ENCODE measurements around the gene CACNA1G.

CACNA1G gene

DNA sequence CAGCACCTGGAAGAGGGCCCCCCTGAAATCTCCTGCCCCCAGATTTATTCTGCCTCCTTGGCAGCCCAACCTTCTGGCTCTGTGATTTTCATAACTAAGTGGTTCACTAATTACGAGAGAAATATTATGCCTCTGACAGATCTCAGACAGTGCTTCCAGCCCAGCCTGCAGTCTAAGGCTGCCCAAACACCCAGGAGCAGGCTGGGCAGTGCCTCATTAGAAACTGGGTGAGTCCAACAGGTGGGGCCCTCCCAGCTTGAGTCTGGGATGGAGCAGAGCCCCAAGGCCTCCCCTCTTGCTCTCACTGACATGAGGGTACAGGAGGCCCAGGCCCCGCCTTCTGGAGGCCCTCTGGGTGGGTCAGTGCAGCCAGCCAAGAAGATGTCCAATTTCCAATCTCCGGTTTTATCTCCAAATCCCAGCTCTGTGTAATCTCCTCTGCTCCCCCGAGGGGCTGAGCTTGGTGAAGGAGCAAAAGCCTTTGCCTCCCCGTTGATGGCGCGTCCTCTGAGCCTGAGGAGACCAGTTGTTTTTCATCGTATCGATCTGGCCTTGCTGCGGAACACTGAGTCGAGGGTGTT, 54.0 kb downstream of the CACNA1G start:
- no peak for DNase-seq (ENCODE audit: low spot score)

DNA sequence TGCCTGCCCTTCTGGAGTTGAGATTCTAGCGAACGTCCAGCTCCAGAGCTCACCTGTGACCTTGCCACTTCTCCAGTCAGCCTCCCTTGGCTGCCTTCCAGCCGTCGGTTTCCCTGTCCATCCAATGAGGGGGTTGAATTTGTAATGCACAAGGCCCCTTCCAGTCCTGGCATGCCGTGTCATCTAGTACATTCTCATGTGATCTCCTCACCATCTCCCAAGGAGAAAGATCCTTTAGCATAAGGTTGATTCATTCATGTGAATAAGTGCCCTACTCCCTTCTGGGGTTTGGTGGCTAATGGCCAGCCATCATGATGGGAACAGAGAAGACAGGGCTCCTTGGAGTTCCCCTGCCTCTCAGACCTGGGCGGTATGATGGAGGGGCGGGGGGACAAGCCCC, 55.3 kb downstream of the CACNA1G start:
- no peak for DNase-seq (ENCODE audit: low spot score)

DNA sequence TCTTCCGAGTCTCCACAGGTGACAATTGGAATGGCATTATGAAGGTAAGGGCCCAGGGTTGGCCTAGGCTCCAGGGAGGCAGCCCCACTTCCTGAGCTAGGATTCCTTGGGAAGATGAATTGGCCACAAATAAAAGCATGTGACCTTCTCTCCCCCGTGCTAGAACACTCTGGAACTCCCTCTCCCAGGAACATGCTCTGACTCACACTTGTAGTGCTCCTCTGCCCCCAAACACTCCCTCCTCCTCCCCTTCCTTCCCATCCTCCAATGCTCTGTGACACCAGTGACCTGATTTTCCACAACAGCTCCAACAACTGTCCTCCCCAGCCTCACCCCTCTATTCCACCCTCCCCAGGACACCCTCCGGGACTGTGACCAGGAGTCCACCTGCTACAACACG, 57.8 kb downstream of the CACNA1G start:
- no peak for DNase-seq (ENCODE audit: low spot score)

DNA sequence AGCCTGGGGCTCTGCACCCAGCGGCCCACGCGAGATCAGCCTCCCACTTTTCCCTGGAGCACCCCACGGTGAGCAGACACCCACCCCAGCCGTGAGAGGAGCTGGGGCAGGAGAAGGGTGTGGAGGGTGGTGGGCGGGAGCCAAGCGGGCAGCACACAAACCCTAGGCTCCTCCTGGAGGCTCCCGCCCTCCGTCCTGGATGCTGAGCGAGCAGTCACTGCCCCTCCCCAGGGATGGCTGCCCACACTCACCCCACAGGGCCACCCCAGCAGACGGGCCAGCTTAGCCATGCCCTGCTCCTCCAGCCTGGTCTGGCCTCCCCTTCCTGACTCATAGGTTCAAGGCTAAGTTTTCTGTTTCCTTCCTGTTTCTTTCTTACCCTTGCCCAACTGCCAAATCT, 58.4 kb downstream of the CACNA1G start:
- DNase-seq (ENCODE audit: low spot score) = no peak

DNA sequence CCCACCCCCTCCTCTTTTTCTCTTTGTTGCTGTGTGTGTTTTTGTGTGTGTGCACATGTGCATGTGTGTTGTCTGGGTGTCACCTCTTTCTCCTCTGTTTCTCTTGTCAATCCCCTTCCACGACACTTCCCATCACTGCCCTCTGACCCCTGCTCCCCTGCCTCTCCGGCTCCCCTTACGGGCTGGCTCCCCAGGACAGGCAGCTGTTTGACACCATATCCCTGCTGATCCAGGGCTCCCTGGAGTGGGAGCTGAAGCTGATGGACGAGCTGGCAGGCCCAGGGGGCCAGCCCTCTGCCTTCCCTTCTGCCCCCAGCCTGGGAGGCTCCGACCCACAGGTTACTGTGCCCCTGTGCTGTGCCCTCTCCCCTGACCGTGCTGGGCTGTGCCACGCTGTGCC, 59.0 kb downstream of the CACNA1G start:
- DNase-seq (ENCODE audit: low spot score) = no peak

DNA sequence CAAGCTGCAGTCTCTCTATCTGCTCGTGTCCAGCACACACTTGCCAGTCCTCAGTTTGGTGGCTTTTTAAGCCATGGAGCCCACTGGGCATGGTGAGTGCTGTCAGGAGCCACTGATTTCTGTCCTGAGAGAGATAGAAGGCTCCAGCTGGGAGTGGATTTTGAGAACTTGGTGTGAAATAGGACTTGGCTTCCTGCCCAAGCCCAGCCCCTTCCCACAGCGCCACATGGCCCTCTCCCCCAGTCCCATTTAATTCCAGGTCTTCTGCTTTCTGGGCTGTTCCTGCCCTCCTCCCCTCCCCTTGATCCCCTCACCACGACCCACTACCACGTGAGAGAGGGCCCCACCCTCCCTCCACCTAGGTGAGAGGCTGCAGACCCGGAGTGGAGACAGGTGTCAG, 59.7 kb downstream of the CACNA1G start:
- no peak for DNase-seq (ENCODE audit: low spot score)

DNA sequence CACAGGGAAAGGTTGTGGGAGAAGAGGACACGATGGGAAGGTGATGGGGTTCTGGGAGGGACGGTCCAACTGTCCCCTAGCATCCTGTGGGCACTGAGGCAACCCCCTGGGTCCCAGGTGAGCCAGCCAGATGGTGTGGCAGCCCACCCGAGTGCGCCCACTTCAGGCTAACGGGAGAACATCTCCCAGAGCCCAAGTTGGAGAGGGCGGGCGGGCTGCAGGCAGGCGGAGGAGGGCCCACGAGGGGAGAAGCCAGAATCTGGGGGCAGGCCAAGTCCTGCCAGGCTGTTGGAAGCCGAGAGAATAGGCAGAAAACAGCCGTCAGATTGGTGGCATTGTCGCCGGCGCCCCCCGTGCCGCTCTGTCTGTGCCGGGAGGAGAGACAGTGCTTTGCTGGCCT, 60.3 kb downstream of the CACNA1G start:
- no peak for DNase-seq (ENCODE audit: low spot score)

DNA sequence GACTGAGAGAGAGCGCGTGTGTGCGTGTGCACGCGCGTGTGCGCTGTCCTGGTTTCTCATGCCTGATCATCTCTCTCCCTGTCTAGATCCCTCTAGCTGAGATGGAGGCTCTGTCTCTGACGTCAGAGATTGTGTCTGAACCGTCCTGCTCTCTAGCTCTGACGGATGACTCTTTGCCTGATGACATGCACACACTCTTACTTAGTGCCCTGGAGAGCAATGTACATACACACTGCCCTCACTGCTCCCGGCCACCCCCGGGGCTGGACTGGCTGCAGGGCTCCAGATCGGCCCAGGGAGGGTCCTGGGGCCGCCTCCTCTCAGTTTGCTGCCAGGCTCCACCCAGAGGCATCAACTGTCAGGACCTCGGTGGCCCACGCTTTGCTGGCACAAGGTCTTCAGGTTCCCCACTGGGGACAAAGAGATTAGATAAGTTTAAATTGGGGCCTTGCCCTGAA, 61.1 kb downstream of the CACNA1G start:
- DNase-seq (ENCODE audit: low spot score) = no peak

DNA sequence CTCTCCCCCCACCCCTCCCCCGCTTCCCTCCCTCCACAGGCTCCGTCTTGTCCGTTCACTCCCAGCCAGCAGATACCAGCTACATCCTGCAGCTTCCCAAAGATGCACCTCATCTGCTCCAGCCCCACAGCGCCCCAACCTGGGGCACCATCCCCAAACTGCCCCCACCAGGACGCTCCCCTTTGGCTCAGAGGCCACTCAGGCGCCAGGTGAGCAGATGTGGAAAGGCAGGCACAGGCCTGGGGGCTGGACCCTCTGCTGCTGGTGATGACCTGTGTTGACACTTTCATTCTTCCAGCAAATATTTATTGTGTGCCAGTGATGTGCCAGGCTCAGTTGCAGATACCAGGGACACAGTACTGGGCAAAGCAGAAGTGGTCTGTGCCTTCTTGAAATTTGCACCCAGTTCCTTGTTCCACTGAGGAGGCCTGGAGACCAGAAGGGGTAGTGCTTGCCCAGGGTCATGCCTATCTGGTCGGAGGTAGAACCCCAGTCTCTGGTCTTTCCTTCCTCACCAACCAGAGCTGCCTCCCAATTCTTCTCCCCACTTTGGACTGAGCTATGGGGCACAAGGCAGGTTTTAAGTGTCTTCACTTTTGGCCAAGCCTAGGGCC, 63.9 kb downstream of the CACNA1G start:
- DNase-seq (ENCODE audit: low spot score) = no peak

DNA sequence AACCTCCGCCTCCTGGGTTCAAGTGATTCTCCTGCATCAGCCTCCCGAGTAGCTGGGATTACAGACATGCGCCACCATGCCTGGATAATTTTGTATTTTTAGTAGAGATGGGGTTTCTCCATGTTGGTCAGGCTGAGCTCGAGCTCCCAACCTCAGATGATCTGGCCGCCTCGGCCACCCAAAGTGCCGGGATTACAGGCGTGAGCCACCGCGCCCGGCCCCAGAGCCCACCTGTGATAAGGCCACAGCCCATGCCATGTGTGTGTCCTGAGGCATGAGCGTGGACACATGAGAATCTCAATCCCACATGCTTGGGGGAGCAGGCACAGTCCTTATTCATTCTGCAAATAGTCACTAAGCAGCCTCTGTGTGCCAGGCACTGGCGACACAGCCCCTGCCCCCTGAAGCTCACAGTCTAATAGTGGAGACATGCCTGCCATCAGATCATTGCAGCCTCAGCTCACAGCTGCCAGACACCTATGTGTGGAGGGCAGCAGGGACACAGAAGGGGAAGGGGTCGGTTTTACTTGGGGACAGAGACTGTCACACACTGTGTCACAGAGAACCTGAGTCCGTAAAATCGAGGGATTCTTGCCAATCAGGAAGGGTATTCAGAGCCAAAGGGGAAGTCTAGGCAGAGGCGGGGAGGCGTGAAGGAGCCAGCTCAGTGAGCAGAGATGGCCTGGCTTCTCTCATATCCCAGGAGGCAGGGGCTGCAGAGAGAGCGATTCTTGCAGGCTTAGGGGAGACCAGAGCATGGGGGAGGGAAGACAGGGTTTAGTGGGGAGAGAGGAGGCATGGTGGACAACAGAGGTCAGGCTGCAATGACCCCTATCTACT, 64.7 kb downstream of the CACNA1G start:
- DNase-seq (ENCODE audit: low spot score) = no peak

DNA sequence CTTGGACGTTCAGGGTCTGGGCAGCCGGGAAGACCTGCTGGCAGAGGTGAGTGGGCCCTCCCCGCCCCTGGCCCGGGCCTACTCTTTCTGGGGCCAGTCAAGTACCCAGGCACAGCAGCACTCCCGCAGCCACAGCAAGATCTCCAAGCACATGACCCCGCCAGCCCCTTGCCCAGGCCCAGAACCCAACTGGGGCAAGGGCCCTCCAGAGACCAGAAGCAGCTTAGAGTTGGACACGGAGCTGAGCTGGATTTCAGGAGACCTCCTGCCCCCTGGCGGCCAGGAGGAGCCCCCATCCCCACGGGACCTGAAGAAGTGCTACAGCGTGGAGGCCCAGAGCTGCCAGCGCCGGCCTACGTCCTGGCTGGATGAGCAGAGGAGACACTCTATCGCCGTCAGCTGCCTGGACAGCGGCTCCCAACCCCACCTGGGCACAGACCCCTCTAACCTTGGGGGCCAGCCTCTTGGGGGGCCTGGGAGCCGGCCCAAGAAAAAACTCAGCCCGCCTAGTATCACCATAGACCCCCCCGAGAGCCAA, 65.6 kb downstream of the CACNA1G start:
- DNase-seq (ENCODE audit: low spot score) = peak; percentile 51

DNA sequence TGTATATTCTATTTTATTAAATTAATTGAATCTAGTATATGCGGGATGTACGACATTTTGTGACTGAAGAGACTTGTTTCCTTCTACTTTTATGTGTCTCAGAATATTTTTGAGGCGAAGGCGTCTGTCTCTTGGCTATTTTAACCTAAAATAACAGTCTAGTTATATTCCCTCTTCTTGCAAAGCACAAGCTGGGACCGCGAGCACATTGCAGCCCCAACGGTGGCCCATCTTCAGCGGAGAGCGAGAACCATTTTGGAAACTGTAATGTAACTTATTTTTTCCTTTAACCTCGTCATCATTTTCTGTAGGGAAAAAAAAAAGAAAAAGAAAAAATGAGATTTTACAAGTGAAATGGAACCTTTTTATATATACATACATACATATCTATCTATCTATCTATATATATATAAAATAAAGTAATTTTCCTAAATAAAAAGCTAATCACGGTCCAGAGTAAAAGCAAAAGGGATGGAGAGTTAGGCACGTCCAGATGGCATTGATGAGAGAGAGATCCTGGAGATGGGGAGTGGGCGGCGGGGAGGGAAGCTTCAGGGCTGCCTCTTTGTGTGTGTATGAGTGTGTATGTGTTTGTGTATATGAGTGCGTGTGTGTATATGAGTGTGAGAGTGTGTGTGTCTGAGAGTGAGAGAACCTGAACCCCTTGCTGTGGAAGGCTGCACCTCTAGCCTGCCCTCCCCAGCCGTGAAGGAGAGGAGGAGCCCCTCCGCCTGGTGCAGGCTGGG, 66.7 kb downstream of the CACNA1G start:
- DNase-seq (ENCODE audit: low spot score) = no peak

DNA sequence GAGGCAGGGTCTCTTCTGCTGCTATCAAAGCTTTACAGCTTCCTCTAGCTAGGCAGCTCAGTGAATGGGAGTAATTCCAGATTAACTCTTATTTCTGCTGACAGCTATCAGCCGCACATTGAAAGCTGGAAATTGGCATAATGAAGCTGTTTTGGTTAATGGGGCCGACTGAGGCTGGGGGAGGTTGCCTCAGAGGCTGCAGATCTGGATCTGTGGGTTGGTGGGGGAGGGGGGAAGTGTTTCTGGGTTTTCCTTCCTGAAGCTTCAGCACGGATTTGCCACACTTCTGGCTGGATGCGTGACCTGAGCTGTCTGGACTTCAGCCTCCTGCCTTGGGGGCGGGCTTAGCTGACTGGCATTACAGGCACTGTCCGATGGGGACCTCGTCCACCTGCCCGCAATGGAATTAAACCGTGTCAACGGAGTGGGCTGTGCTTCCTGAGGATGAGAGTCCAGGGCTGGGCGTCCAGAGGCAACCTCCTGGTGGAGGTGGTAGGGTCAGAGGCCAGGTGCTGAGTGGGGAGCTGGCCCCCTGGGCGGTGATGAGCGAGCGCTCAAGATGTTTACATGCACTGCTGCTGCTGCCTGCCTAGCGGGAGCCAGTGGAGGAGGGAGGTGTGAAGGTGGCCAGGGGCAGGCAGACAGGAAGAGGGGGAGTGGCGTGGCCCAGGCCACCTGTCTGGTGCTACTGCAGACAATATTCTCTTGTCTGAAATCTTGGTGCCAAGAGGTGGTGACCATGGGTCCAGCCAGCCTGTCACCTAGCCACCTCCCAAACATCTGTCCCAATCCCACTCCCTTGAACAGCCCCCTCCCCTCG, 67.5 kb downstream of the CACNA1G start:
- no peak for DNase-seq (ENCODE audit: low spot score)

DNA sequence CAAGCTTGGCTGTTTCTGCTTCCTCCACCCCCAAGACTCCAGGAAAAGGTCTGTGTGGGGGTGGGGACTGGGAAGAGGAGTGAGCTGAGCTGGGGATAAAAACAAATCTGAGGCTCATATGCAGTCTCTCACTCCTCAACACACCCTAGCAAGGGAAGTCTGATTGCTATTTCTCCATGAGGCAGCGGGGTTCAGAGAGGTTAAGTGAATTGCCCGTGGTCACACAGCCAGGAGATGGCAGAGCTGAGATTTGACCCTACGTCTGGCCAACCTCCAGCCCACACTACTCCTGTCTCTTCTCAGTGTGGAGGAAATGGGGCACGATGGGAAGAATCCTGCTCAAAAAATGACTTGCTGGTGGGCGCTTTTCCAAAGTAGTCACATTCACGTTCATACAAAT, 69.4 kb downstream of the CACNA1G start:
- DNase-seq (ENCODE audit: low spot score) = no peak

DNA sequence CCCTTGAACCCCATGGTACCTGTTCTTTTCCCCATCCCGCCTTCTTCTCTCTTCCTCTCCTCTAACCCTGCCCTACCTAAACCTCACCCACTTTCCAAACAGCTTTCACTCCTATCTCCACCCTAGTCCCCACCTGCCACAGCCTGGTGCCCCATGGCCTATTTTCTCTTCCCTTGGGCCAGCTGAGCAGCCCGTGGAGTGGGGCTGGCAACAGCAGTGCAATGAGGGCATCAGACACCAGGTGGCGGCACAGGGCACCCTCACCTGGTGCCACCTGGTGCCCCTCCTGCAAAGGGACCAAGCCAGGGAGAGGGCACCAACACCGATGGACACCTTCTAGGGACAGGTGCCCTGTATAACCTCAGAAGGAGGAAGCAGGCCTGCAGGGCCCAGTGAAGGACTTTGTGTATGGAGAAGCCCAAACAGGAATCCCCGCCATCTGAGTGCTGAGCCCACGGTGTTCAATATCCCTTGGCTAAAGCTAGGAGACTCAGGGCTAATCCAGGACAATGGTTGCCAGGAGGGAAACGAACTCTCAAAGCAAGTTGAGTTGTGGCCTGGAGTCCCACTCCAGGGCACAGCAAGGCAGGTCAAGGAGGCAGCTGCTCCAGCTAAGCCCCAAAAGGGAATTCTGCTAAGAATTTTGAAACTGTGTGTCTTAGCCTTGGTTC, 70.1 kb downstream of the CACNA1G start:
- peak; percentile 53 for DNase-seq (ENCODE audit: low spot score)

DNA sequence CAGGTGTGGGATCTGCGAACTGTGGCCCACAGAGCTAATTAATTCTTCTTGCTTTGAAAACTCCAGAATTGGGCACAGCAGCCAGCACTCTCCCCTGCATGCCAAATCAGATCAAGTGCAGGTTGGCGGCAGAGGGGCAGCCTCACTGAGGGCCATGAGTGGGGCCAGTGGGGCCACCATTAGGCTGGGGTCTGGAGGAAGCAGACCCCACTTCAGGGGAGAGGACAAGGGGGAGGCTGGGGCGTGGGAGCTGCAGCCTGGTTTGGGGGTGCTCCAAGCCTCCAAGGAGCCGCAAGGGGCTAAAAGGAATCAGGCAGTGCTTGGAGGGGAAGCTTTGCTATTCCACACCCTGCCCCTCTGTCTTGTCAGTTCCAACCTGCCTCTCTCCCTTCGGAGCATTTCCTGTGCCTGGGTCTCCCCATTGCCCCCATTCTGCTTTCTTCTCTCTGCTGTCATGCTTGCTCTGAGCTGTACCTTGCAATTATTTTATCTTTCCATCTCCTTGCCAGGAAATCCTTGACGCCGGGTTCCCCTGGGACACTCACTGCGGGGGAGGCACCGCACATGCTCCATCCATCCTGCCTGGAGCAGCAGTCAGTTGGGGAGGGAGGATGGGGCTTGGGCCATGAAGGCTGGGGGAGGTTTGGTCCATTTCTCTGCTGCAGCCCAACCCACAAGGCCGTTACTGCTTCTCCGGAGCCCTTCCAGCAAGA, 70.8 kb downstream of the CACNA1G start:
- DNase-seq (ENCODE audit: low spot score) = no peak

DNA sequence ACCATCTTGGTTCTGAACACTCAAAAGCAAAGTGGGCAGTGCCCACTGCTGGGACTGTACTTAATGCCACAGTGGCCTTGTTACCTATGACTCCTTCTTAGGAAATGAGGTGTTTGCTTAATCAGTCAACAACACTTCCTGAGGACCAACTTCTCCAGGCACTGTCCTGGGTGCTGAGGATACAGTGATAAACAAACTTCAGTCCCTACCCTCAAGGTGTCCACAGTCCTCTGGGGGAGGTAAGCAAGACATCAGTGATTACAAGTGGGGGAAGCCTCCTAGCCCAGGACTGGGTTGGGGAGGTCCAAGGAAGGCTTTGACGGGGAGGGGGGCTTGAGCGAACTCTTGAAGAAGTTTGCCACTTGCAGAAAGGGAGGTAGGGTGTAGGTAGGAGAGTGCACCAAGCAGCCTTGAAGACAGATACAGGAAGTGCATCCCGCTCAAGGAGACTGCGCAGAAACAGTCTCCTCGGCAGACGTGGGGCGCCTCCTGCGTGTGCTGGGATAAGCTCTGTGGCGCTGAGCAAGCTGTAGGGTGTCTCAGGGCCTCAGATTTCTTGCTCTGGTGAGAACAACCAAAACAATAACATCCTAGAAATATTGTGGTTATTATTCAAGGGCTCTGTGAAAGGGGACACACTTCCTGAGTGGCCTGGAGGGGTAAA, 71.5 kb downstream of the CACNA1G start:
- DNase-seq (ENCODE audit: low spot score) = no peak

DNA sequence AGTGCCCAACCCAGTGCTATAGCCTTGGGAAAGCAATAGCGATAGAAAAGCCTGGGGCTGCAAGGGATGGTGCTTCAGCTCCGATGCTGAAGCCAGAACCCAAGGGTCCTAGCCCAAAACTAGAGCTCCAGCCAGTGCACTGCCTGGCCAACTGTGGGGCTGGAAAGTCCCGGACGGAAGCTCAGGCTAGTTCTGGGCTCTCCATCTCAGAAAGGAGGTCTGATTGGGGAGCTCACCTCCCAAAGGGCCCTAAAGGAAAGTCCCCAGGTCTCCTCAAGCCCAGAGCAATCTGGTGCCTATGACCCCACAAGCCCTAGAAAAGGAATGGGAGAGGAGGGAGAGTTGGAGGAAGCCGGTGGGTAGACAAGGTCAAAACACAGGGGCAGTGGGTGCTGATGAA, 72.1 kb downstream of the CACNA1G start:
- DNase-seq (ENCODE audit: low spot score) = no peak

DNA sequence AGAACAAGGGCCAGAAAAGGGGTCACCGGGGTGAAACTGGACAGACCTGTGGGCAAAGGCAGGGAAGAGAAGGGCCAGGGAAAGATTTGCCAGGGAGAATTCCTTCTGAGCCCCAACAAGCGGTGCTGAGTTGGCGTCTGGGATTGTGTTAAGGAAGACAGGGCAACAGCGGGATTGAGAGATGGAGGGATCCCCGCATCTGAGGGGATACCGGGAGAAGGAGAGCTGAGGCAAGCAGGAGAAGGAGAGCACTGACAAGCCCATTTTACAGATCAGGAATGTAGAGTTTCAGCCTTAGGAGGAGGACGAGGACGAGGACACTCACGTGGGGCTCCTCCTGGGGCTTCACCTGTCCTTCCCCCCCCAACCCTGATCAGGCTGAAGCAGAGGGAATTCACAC, 73.2 kb downstream of the CACNA1G start:
- no peak for DNase-seq (ENCODE audit: low spot score)
